ENCODE results near the gene GMPPA.

GRCh38 chr2:219480004-219480403, 18.7 kb upstream of the GMPPA start:
- TF ChIP-seq CTCF (IDR thresholded peaks at IDR 0.05; ENCODE audit: low read depth, low read length, missing input control) (no peak), YY1 (IDR thresholded peaks at IDR 0.05) (no peak), REST (IDR thresholded peaks at IDR 0.05) (no peak)

Data from liver (tissue), 2 donors.